NCI-H146 treated with DMSO at 0.1 percent for 48 hours (cell line): Measurements from ENCODE around the gene RRAS.
A peak's percentile ranks its signal among the peaks of the same experiment; 100 is the strongest.
"Not testable (repeated sequence)": the region's sequence is repeated elsewhere in the genome, so short reads cannot be mapped to it uniquely, and the experiment has no call there.

ENCODE experiments used
- DNase-seq: peaks from one replicate; lab custom pipeline; 2025; ENCODE audit not compliant: unreplicated experiment; lab: John Stamatoyannopoulos, UW

RRAS gene

GRCh38 chr19:49633273-49633672 lies 6.7 kb downstream of the RRAS start:
- DNase-seq: not testable (repeated sequence)

GRCh38 chr19:49632576-49632975 lies 7.4 kb downstream of the RRAS start:
- DNase-seq: no peak

- DNase-seq: no peak
These were observed 8.2 kb downstream of the RRAS start for GRCh38 chr19:49631610-49632192.

GRCh38 chr19:49631014-49631588 lies 8.8 kb downstream of the RRAS start:
- DNase-seq: no peak

- no peak for DNase-seq
These were observed 10.3 kb downstream of the RRAS start for GRCh38 chr19:49629659-49630058.

GRCh38 chr19:49626226-49626625 lies 13.7 kb downstream of the RRAS start:
- DNase-seq: no peak

- no peak for DNase-seq
These were observed 14.7 kb downstream of the RRAS start for GRCh38 chr19:49624967-49625910.

GRCh38 chr19:49617860-49618259 lies 22.1 kb downstream of the RRAS start:
- not testable (repeated sequence) for DNase-seq

GRCh38 chr19:49616945-49617344 lies 23.0 kb downstream of the RRAS start:
- DNase-seq: no peak

GRCh38 chr19:49616532-49616931 lies 23.4 kb downstream of the RRAS start:
- DNase-seq: no peak

- no peak for DNase-seq
These were observed 24.1 kb downstream of the RRAS start for GRCh38 chr19:49615861-49616260.

GRCh38 chr19:49614096-49614833 lies 25.7 kb downstream of the RRAS start:
- no peak for DNase-seq

GRCh38 chr19:49613374-49613773 lies 26.6 kb downstream of the RRAS start:
- peak; percentile 23 for DNase-seq

- no peak for DNase-seq
These were observed 30.3 kb downstream of the RRAS start for GRCh38 chr19:49609499-49610092.

GRCh38 chr19:49605605-49606004 lies 34.3 kb downstream of the RRAS start:
- no peak for DNase-seq

GRCh38 chr19:49602806-49603205 lies 37.1 kb downstream of the RRAS start:
- DNase-seq: no peak

- no peak for DNase-seq
These were observed 38.4 kb downstream of the RRAS start for GRCh38 chr19:49601482-49602038.

- no peak for DNase-seq
These were observed 40.3 kb downstream of the RRAS start for GRCh38 chr19:49599378-49600295.

- no peak for DNase-seq
These were observed 42.3 kb downstream of the RRAS start for GRCh38 chr19:49597703-49597974.
